Heart right ventricle (tissue), 16 donors: ENCODE results near the gene SPON1. TPM values are rescaled to one million over a fixed set of nuclear protein-coding genes. Genes with fewer than 3 reads are reported as not detected.
A peak's percentile ranks its signal among the peaks of the same experiment; 100 is the strongest.

ENCODE experiments used
- ATAC-seq, 8 donors: fragments of 200-7000 bp; cut with Tn5 transposase; one replicate each; pipeline ENCODE4 v1.9.1; 2020; ENCODE audit warnings: mild to moderate bottlenecking in 8 of 8, moderate library complexity in 8 of 8, moderate number of reproducible peaks in 1 of 8
- DNase-seq, 2 donors: peaks; one replicate each; pipeline ENCODE4 v3.0.0-alpha.2; 2020
- H3K27ac ChIP-seq, 10 donors: fragments of 200-600 bp; sonication (generic) in 2 of 10; one replicate each; pipeline versions ENCODE4 v1.5.0 to v1.8.0; 2020 to 2022; ENCODE audit warnings: mild to moderate bottlenecking in 3 of 10
- H3K27me3 ChIP-seq, 7 donors: fragments of 200-600 bp; one replicate each; pipeline ENCODE4 v1.8.0; 2021 to 2022; ENCODE audit warnings: mild to moderate bottlenecking in 2 of 7
- H3K36me3 ChIP-seq, 9 donors: fragments of 200-600 bp; sonication (generic) in 1 of 9; one replicate each; pipeline versions ENCODE4 v1.5.0 to v1.8.0; 2020 to 2022; ENCODE audit warnings: mild to moderate bottlenecking in 2 of 9
- H3K4me1 ChIP-seq, 9 donors: fragments of 200-600 bp; sonication (generic) in 1 of 9; one replicate each; pipeline versions ENCODE4 v1.5.0 to v1.8.0; 2020 to 2022; ENCODE audit warnings: mild to moderate bottlenecking in 4 of 9
- H3K4me3 ChIP-seq, 10 donors: fragments of 200-600 bp; sonication (generic) in 2 of 10; one replicate each; pipeline versions ENCODE4 v1.5.0 to v1.8.0; 2020 to 2022; ENCODE audit warnings: mild to moderate bottlenecking in 7 of 10, moderate library complexity in 2 of 10
- H3K9me3 ChIP-seq, 11 donors: fragments of 200-600 bp in 10 of 11; sonication (generic) in 2 of 11; one replicate each; pipeline versions ENCODE4 v1.5.0 to v1.8.0; 2013 to 2022; ENCODE audit warnings: mild to moderate bottlenecking in 2 of 11, control low read depth in 1 of 11, moderate library complexity in 1 of 11
- CTCF ChIP-seq, 9 donors: fragments of 200-600 bp; sonication (generic) in 2 of 9; IDR thresholded peaks; one replicate each; pipeline versions ENCODE4 v1.5.0 to v1.8.0; 2021 to 2022; ENCODE audit warnings: antibody characterized with exemption in 9 of 9, mild to moderate bottlenecking in 5 of 9, moderate library complexity in 1 of 9
- WGBS, 2 donors: extraction: QIAGEN DNeasy Blood & Tissue Kit; methylation state at CpG; one replicate each; pipeline ENCODE4 v1.1.7; 2013; ENCODE audit warnings: inconsistent platforms in 1 of 2; 5-methylcytosine and 5-hydroxymethylcytosine counted together
- intact Hi-C, 10 donors: fragments of 100-400 bp; cut with DNase I; formaldehyde crosslinking; loops; one replicate each; pipeline versions ENCODE4 v1.11.1 to v1.14.2; 2022
- polyA plus RNA-seq, 2 donors: library from polyadenylated mRNA; stranded (reverse); fragments of 200-250 nt; gene quantifications; one replicate each; pipeline ENCODE4 v1.2.3, GENCODE V29; 2013
- total RNA-seq, 10 donors: library from RNA; stranded (reverse); fragmentation: NEBNext Ultra II Directional in 3 of 10; extraction: Animal tissue kit (Norgen Biotek cat#: 25700) in 3 of 10; gene quantifications; one replicate each; pipeline versions ENCODE4 v1.2.1 to v1.2.4, GENCODE V29; 2021 to 2023
- donor health status: Arrhythmogenic right ventricular cardiomyopathy.
- donor health status: ischemic (EF 13 %, LVEDD 7.1; RV severe dilation, severe dysfunction).
- donor health status: healthy with polysubstance abuse.
- donor health status: DM: no; HTN: yes; CAD: no.
- donor health status: DM: no; HTN: no; CAD: no.
- donor health status: ischemic (EF 25% LVEDD 6.9; RV normal size, moderate dysfunction).
- donor health status: ischemic (EF 25% LVEDD 5.7; RV mildly dilated, moderate dysfunction).
- donor health status: healthy.
- donor health status: DM: yes; HTN: yes; CAD: no.
- donor health status: Ischemic cardiomyopathy.
- donor health status: ischemic (EF 35%, LVEDD 5.7; RV mildly dilated, moderate dysfunction).
- donor health status: nonischemic (EF 11% LVEDD 7.7; RV severe dilation, severe dysfunction).
- donor health status: DM: yes; HTN: yes; CAD: no.
- donor health status: PGD.
- donor health status: ischemic (EF 29% LVEDD 5.4; RV normal size, mild dysfunction).
- donor health status: nonischemic (EF 23%, LVEDD 6.1; RV moderate dilation, normal function).

SPON1 gene
- total and polyA plus RNA-seq, 12 donors: 2.9 to 14.7 (median 5.6) TPM

GRCh38 chr11:13944911-13945425 is 17.6 kb upstream of the SPON1 start:
- 68 to 74% methylated on average over 3 of the region's 3 CpGs for WGBS, 2 donors
- no peaks in the 10 kb centered on the region for H3K9me3 ChIP-seq
- H3K27ac ChIP-seq: no peak overlapping the region
- TF ChIP-seq CTCF (IDR thresholded peaks at IDR 0.05): no peak
- H3K4me3 ChIP-seq: no peak overlapping the region
- peak in 2 of 8 donors; percentile 11 to 19 for ATAC-seq
- peaks cover 0 to 27% (median 9%) of the 10 kb centered on the region in 7 donors for H3K27me3 ChIP-seq
- no peak for DNase-seq
- H3K4me1 ChIP-seq: no peaks in the 10 kb centered on the region
- H3K36me3 ChIP-seq: no peaks in the 10 kb centered on the region
- intact Hi-C loops: no loop called here

- intact Hi-C loops: no loop called here
- H3K9me3 ChIP-seq: no peaks in the 10 kb centered on the region
- no peaks in the 10 kb centered on the region for H3K4me1 ChIP-seq
- peaks cover 0 to 37% (median 18%) of the 10 kb centered on the region in 7 donors for H3K27me3 ChIP-seq
- H3K27ac ChIP-seq: no peak overlapping the region
- no peak for TF ChIP-seq CTCF (IDR thresholded peaks at IDR 0.05)
- ATAC-seq: no peak
- H3K36me3 ChIP-seq: no peaks in the 10 kb centered on the region
- H3K4me3 ChIP-seq: no peak overlapping the region
- no peak for DNase-seq
Observed at GRCh38 chr11:13947379-13947778, 15.1 kb upstream of the SPON1 start.

- Histone ChIP-seq H3K4me1 (no peaks in the 10 kb centered on the region), H3K27ac (no peak overlapping the region), H3K4me3 (no peak overlapping the region), H3K27me3 (peaks cover 0 to 60% (median 25%) of the 10 kb centered on the region in 7 donors), H3K9me3 (no peaks in the 10 kb centered on the region), H3K36me3 (no peaks in the 10 kb centered on the region)
- intact Hi-C loops: loop anchor here in 3 of 10 donors (10.0 kb wide), 2 partner anchors 175 to 185 kb away; no protein-coding TSS in a partner anchor
- no peak for ATAC-seq
- no peak for DNase-seq
- no peak for TF ChIP-seq CTCF (IDR thresholded peaks at IDR 0.05)
- WGBS, 2 donors: 20 to 41% methylated on average over 2 of the region's 2 CpGs
Observed at GRCh38 chr11:13949876-13950275, 12.6 kb upstream of the SPON1 start.

GRCh38 chr11:13952221-13952620 is 10.3 kb upstream of the SPON1 start:
- no peak for TF ChIP-seq CTCF (IDR thresholded peaks at IDR 0.05)
- 89 to 90% methylated on average over 1 of the region's 1 CpG for WGBS, 2 donors
- intact Hi-C loops: loop anchor here in 3 of 10 donors (10.0 kb wide), 2 partner anchors 177 to 187 kb away; no protein-coding TSS in a partner anchor
- Histone ChIP-seq H3K27me3 (peaks cover 0 to 78% (median 33%) of the 10 kb centered on the region in 7 donors), H3K4me3 (no peak overlapping the region), H3K9me3 (no peaks in the 10 kb centered on the region), H3K36me3 (no peaks in the 10 kb centered on the region), H3K27ac (no peak overlapping the region), H3K4me1 (peaks cover 0 to 6% (median 0%) of the 10 kb centered on the region in 9 donors)
- ATAC-seq: no peak
- DNase-seq: no peak
